GM12865 (cell line): ENCODE results near the gene KRT5.
"Not testable (repeated sequence)": the region's sequence is repeated elsewhere in the genome, so short reads cannot be mapped to it uniquely, and the experiment has no call there.

Experiments
- DNase-seq: peaks from one replicate; pipeline ENCODE4 v3.0.0; 2010; ENCODE audit warnings: low read depth
- H3K4me3 ChIP-seq: 2 replicates; pipeline ENCODE4 v1.5.1; 2011; ENCODE audit warnings: mild to moderate bottlenecking, low read depth, low read length, control low read depth
- TF ChIP-seq, protein P1 (sequence below): IDR thresholded peaks from 2 replicates; pipeline ENCODE4 v1.5.1; 2011; ENCODE audit warnings: low read length, control low read depth, low read depth, inconsistent platforms; ENCODE audit not compliant: insufficient read depth; ENCODE audit errors: missing control alignments

The KRT5 gene

GRCh38 chr12:52496590-52497071 lies 23.6 kb downstream of the KRT5 start:
- TF ChIP-seq, protein P1, sequence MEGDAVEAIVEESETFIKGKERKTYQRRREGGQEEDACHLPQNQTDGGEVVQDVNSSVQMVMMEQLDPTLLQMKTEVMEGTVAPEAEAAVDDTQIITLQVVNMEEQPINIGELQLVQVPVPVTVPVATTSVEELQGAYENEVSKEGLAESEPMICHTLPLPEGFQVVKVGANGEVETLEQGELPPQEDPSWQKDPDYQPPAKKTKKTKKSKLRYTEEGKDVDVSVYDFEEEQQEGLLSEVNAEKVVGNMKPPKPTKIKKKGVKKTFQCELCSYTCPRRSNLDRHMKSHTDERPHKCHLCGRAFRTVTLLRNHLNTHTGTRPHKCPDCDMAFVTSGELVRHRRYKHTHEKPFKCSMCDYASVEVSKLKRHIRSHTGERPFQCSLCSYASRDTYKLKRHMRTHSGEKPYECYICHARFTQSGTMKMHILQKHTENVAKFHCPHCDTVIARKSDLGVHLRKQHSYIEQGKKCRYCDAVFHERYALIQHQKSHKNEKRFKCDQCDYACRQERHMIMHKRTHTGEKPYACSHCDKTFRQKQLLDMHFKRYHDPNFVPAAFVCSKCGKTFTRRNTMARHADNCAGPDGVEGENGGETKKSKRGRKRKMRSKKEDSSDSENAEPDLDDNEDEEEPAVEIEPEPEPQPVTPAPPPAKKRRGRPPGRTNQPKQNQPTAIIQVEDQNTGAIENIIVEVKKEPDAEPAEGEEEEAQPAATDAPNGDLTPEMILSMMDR, result no peak
- H3K4me3 ChIP-seq, result no peak overlapping the region
- DNase-seq, result no peak

DNA sequence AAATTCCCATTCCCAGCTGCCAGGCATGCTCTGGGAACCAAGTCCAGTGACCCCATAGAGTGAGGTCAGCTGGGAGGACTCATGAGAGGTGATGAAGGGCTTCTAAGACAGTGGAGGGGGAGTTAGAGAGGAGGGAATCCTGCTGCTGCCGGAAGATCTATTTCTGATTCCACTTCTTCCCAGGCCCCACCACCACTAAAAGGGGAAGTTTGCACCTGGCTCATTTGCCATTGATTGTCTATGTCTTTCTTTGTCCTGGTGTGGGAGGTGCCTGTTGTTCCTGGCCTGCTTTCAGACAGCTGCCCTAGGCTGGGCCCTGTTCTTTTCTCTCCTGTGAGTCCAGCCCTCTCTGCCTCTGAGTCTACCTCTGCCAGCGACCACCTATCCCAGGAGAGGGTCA lies 24.1 kb downstream of the KRT5 start:
- DNase-seq, result no peak
- TF ChIP-seq, protein P1, result no peak
- H3K4me3 ChIP-seq, result no peak overlapping the region

- no peak overlapping the region for H3K4me3 ChIP-seq
- TF ChIP-seq, protein P1, result no peak
- no peak for DNase-seq
These were observed 24.8 kb downstream of the KRT5 start for GRCh38 chr12:52495389-52495788.

DNA sequence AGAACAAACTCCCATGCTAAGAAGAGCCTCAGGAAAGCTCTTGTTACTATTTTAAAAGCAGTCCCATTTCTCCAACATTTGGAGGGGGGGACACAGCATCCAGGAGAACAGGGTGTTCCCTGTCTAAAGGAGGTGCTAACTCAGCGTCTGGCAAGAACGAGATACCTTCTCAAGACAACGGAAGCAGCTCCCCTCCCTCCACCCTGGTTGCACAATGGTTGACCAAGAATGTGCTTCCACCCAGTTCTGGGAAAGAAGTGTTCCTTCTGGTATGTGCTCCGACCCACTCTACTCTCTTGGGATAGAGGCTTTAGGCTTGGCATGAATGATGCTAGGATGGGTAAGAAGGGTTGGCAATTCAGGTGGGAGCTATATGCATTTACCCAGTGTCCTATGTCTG lies 25.7 kb downstream of the KRT5 start:
- H3K4me3 ChIP-seq, result no peak overlapping the region
- DNase-seq, result no peak
- TF ChIP-seq, protein P1, result no peak

GRCh38 chr12:52494100-52494499 lies 26.1 kb downstream of the KRT5 start:
- TF ChIP-seq, protein P1, result no peak

GRCh38 chr12:52493172-52493571 lies 27.0 kb downstream of the KRT5 start, which contains the start of gene KRT6A:
Gene KRT6A (minus strand): TSS chr12:52493257. CDS start chr12:52493188, 69 bp downstream.
- no peak within 1 kb of the TSS for H3K4me3 ChIP-seq

More at GRCh38 chr12:52494100-52494499, 26.1 kb downstream of the KRT5 start:
- no peak for DNase-seq
- no peak overlapping the region for H3K4me3 ChIP-seq

GRCh38 chr12:52492405-52492804 lies 27.8 kb downstream of the KRT5 start:
- not testable (repeated sequence) for DNase-seq, H3K4me3 ChIP-seq

More at GRCh38 chr12:52493172-52493571, 27.0 kb downstream of the KRT5 start, which contains the start of gene KRT6A:
- no peak for DNase-seq
- TF ChIP-seq, protein P1, result no peak

DNA sequence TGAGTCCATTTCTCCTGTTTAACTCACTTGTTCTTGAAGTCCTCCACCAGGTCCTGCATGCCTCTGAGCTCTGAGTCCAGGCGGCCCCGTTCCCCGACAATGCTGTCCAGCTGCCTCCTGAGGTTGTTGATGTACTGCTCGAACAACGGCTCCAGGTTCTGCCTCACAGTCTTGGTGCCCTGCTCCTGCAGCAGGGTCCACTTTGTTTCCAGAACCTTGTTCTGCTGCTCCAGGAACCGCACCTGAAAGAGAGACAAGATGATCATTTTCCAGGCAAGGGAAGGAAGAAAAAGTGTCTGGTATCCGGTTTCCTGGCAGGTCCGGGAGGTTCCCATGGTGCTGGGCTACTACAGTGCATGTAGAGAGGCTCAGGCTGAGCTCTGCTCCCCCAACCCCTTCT lies 28.7 kb downstream of the KRT5 start:
- not testable (repeated sequence) for H3K4me3 ChIP-seq, DNase-seq
